NCI-H2107 (cell line): ENCODE results near the gene NDUFB8.

Source experiments
- DNase-seq: peaks from one replicate; lab custom pipeline; 2025; lab: John Stamatoyannopoulos, UW

Gene NDUFB8

GRCh38 chr10:100535715-100536353 lies 6.2 kb upstream of the NDUFB8 start, which contains the start of gene HIF1AN:
HIF1AN (plus strand) TSS chr10:100535943; CDS start chr10:100535959, 16 bp downstream.
- DNase-seq, result peak; percentile 79

GRCh38 chr10:100535338-100535714 lies 5.7 kb upstream of the NDUFB8 start:
- DNase-seq, result no peak

GRCh38 chr10:100534726-100535125 lies 5.1 kb upstream of the NDUFB8 start:
- DNase-seq, result no peak

- no peak for DNase-seq
Observed at GRCh38 chr10:100531761-100532160, 2.1 kb upstream of the NDUFB8 start.

GRCh38 chr10:100528921-100529474 lies 673 bp downstream of the NDUFB8 start:
- DNase-seq, result no peak

GRCh38 chr10:100528123-100528886 lies 1.4 kb downstream of the NDUFB8 start:
- no peak for DNase-seq

GRCh38 chr10:100524638-100525037 lies 5.0 kb downstream of the NDUFB8 start:
- DNase-seq, result no peak

GRCh38 chr10:100524206-100524605 lies 5.5 kb downstream of the NDUFB8 start:
- no peak for DNase-seq

- no peak for DNase-seq
Observed at GRCh38 chr10:100522945-100523344, 6.7 kb downstream of the NDUFB8 start.

- no peak for DNase-seq
Observed at GRCh38 chr10:100522107-100522801, 7.4 kb downstream of the NDUFB8 start.

GRCh38 chr10:100520811-100521210 lies 8.9 kb downstream of the NDUFB8 start:
- no peak for DNase-seq

- DNase-seq, result no peak
Observed at GRCh38 chr10:100519311-100520051, 10.2 kb downstream of the NDUFB8 start, which contains the start of gene SEC31B. SEC31B (minus strand) TSS chr10:100519861; CDS start chr10:100516952, 2,909 bp downstream.

- DNase-seq, result peak; percentile 5
Observed at GRCh38 chr10:100518761-100519241, 10.9 kb downstream of the NDUFB8 start.

GRCh38 chr10:100516847-100517246 lies 12.8 kb downstream of the NDUFB8 start:
- no peak for DNase-seq

- no peak for DNase-seq
Observed at GRCh38 chr10:100515612-100516011, 14.1 kb downstream of the NDUFB8 start.

- no peak for DNase-seq
Observed at GRCh38 chr10:100510533-100511308, 18.9 kb downstream of the NDUFB8 start.

GRCh38 chr10:100509241-100509840 lies 20.3 kb downstream of the NDUFB8 start:
- no peak for DNase-seq

GRCh38 chr10:100508691-100509150 lies 20.9 kb downstream of the NDUFB8 start:
- peak; percentile 13 for DNase-seq

GRCh38 chr10:100508266-100508665 lies 21.4 kb downstream of the NDUFB8 start:
- DNase-seq, result no peak

- no peak for DNase-seq
Observed at GRCh38 chr10:100507357-100507732, 22.3 kb downstream of the NDUFB8 start.
